HepG2 (cell line): ENCODE measurements around the gene CHM. TPM values are rescaled to one million over a fixed set of nuclear protein-coding genes. Genes with fewer than 3 reads are reported as not detected.

Source experiments
- CREM ChIP-seq, 2 experiments: sonication (generic) in 1 of 2; formaldehyde crosslinking in 1 of 2; IDR thresholded peaks; 2 replicates each; pipeline versions ENCODE4 v1.4.0 to v1.6.1; 2016 to 2020; ENCODE audit warnings: antibody characterized with exemption in 1 of 2, mild to moderate bottlenecking in 1 of 2, missing genetic modification reagents in 1 of 2
- DMAP1 ChIP-seq: IDR thresholded peaks from 2 replicates; pipeline ENCODE4 v1.6.1; 2016
- GATAD2A ChIP-seq: IDR thresholded peaks from 2 replicates; pipeline ENCODE4 v1.6.1; 2016
- KDM3A ChIP-seq: IDR thresholded peaks from 2 replicates; pipeline ENCODE4 v1.6.1; 2018; ENCODE audit warnings: low read depth, missing compliant biosample characterization
- MBNL3 ChIP-seq: fragments of 250-450 bp; sonication (Bioruptor Pico); conservative IDR thresholded peaks from 2 replicates; pipeline ENCODE4 v1.8.0; 2022; ENCODE audit warnings: mild to moderate bottlenecking, inconsistent platforms
- SALL1 ChIP-seq: sonication (generic); formaldehyde crosslinking; IDR thresholded peaks from 2 replicates; pipeline ENCODE4 v1.8.0; 2022; ENCODE audit warnings: mild to moderate bottlenecking, missing genetic modification reagents
- SRSF9 ChIP-seq: fragments of 200-400 bp; formaldehyde crosslinking; IDR thresholded peaks from 2 replicates; pipeline ENCODE4 v1.6.1; 2018; ENCODE audit warnings: borderline replicate concordance, mild to moderate bottlenecking, low read depth, low read length; ENCODE audit not compliant: insufficient read depth, poor library complexity, severe bottlenecking
- THAP11 ChIP-seq: IDR thresholded peaks from 2 replicates; pipeline ENCODE4 v1.6.1; 2016; ENCODE audit warnings: missing biosample characterization, missing genetic modification reagents
- ZMYM3 ChIP-seq: sonication (generic); formaldehyde crosslinking; IDR thresholded peaks from 2 replicates; pipeline ENCODE4 v1.5.1; 2020; ENCODE audit warnings: mild to moderate bottlenecking, missing genetic modification reagents
- ZNF460 ChIP-seq: sonication (generic); formaldehyde crosslinking; IDR thresholded peaks from 2 replicates; pipeline ENCODE4 v1.5.1; 2020; ENCODE audit warnings: missing genetic modification reagents, mild to moderate bottlenecking, borderline replicate concordance
- ZNF615 ChIP-seq: sonication (generic); formaldehyde crosslinking; IDR thresholded peaks from 2 replicates; pipeline ENCODE4 v1.5.0; 2020; ENCODE audit warnings: mild to moderate bottlenecking, missing genetic modification reagents, borderline replicate concordance
- polyA plus RNA-seq, 8 experiments: library from polyadenylated mRNA; depleted of rRNA in 3 of 8; stranded (reverse) in 7 of 8; unstranded in 1 of 8; fragments of >200 nt; fragmentation: Illumina TruSeq in 4 of 8; extraction: Trizol in 4 of 8; gene quantifications; 2 replicates each; pipeline versions ENCODE4 v1.2.1 to v1.2.3, GENCODE V29; 2011 to 2016; ENCODE audit warnings: low read depth in 4 of 8, missing spikeins in 1 of 8, mixed read lengths in 1 of 8; ENCODE audit not compliant: insufficient read depth in 1 of 8
- total RNA-seq, 5 experiments: library from RNA; depleted of rRNA; stranded (reverse); fragments of >200 nt; fragmentation: Illumina TruSeq; extraction: Trizol; gene quantifications; 2 replicates each; pipeline ENCODE4 v1.2.3, GENCODE V29; 2016; ENCODE audit warnings: low read depth in 1 of 5
- TF ChIP-seq, protein P1 (sequence below): sonication (generic); formaldehyde crosslinking; IDR thresholded peaks from 2 replicates; pipeline ENCODE4 v1.5.1; 2020; ENCODE audit warnings: missing genetic modification reagents, mild to moderate bottlenecking, borderline replicate concordance
- TF ChIP-seq, protein P2 (sequence below): sonication (generic); formaldehyde crosslinking; IDR thresholded peaks from 2 replicates; pipeline ENCODE4 v1.5.1; 2020; ENCODE audit warnings: missing genetic modification reagents, mild to moderate bottlenecking, borderline replicate concordance
- TF ChIP-seq, protein P3 (sequence below): sonication (generic); formaldehyde crosslinking; IDR thresholded peaks from 2 replicates; pipeline ENCODE4 v1.4.0; 2020; ENCODE audit warnings: missing genetic modification reagents

Gene CHM
- total and polyA plus RNA-seq, 2 of the 13 experiments (the other 11 are each of a cell fraction or from before 2014, with no cell fraction given), result 15.1 to 15.5 TPM

DNA sequence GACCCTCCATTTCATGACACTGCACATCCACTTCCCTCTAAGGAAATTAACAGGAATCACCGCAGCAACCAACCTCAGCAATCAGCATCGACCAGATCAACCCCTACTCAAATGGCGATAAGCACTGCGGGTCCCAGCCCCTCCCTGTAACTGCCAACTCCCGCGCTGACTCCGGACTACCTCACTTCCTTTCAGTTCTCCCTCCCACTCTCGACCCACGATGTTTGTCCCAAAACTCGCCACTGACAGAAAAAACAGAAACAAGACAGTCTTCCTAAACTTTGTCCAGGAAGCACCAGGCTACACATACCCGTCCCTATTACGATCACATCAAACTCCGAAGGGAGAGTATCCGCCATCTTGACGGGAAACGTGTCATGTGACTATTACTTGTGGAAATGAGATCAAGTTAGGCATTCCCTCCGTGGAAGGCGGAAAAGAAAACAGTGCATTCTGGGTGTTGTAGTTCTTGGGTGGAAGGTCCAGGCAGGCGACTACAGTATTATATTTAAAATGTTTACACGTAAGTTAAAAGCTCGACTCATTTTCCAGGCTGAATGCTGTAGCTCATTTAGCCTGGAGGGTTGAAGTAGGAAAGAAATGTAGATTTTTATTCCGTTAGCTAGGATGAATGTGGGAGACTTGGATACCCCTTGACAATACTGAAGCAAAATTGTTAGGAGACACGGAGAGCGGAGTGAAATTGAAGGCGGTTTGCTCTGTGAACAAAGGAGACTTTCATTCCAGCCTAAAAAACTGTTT, at the start of gene CHM (continued):
- TF ChIP-seq SRSF9, result no peak
- TF ChIP-seq ZNF460 (CRISPR knock-in tag), result no peak
- TF ChIP-seq DMAP1 (CRISPR knock-in tag), result peak; percentile 51; the same call in 1 of the 2 replicates
- TF ChIP-seq ZNF615 (CRISPR knock-in tag), result no peak
- TF ChIP-seq, protein P1, sequence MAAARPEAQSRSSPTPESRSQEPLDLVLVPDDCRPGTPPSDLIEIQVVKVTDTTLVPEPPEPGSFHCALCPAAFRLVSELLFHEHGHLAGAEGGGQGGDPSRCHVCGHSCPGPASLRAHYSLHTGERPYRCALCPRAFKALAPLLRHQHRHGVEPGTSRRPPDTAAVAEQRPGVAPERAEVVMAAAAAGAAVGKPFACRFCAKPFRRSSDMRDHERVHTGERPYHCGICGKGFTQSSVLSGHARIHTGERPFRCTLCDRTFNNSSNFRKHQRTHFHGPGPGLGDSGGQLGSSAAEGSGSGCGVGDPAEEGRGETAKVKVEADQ (CRISPR knock-in tag), result no peak
- TF ChIP-seq GATAD2A (CRISPR knock-in tag), result peak; percentile 39; the same call in 1 of the 2 replicates
- no peak for TF ChIP-seq MBNL3 (CRISPR knock-in tag)
- TF ChIP-seq CREM (IDR thresholded peaks at IDR 0.05), result peak; percentile 85
- TF ChIP-seq CREM (CRISPR knock-in tag; IDR thresholded peaks at IDR 0.05), result no peak
- TF ChIP-seq, protein P2, sequence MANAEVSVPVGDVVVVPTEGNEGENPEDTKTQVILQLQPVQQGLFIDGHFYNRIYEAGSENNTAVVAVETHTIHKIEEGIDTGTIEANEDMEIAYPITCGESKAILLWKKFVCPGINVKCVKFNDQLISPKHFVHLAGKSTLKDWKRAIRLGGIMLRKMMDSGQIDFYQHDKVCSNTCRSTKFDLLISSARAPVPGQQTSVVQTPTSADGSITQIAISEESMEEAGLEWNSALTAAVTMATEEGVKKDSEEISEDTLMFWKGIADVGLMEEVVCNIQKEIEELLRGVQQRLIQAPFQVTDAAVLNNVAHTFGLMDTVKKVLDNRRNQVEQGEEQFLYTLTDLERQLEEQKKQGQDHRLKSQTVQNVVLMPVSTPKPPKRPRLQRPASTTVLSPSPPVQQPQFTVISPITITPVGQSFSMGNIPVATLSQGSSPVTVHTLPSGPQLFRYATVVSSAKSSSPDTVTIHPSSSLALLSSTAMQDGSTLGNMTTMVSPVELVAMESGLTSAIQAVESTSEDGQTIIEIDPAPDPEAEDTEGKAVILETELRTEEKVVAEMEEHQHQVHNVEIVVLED (CRISPR knock-in tag), result peak; percentile 25; the same call in 1 of the 2 replicates
- no peak for TF ChIP-seq ZMYM3 (CRISPR knock-in tag)
- TF ChIP-seq THAP11 (CRISPR knock-in tag), result peak; percentile 99
- TF ChIP-seq, protein P3, sequence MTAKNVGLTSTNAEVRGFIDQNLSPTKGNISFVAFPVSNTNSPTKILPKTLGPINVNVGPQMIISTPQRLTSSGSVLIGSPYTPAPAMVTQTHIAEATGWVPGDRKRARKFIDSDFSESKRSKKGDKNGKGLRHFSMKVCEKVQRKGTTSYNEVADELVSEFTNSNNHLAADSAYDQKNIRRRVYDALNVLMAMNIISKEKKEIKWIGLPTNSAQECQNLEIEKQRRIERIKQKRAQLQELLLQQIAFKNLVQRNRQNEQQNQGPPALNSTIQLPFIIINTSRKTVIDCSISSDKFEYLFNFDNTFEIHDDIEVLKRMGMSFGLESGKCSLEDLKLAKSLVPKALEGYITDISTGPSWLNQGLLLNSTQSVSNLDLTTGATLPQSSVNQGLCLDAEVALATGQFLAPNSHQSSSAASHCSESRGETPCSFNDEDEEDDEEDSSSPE (CRISPR knock-in tag), result peak; percentile 63
- TF ChIP-seq KDM3A (CRISPR knock-in tag), result no peak
- peak; percentile 33; the same call in 1 of the 2 replicates for TF ChIP-seq SALL1 (CRISPR knock-in tag)
